ENCODE data around the gene CFAP410. TPM values are rescaled to one million over a fixed set of nuclear protein-coding genes. Genes with fewer than 3 reads are reported as not detected.

CFAP410 gene
- total RNA-seq, 1 donor from 2014 or later: 23.4 TPM

DNA sequence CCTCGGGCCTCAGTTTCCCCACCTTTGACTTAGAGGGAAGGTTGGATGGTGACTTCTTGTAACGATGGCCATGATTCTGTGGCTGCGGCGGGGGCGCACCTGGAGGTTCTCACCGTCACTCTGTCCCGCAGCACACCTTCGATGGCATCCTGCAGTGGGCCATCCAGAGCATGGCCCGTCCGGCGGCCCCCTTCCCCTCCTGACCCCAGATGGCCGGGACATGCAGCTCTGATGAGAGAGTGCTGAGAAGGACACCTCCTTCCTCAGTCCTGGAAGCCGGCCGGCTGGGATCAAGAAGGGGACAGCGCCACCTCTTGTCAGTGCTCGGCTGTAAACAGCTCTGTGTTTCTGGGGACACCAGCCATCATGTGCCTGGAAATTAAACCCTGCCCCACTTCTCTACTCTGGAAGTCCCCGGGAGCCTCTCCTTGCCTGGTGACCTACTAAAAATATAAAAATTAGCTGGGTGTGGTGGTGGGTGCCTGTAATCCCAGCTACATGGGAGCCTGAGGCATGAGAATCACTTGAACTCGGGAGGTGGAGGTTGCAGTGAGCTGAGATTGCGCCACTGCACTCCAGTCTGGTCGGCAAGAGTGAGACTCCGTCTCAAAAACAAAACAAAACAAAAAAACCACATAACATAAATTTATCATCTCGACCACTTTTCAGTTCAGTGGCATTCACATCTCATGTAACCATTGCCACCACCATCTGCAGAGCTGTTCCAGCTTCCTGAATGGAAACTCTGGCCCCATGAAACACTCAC lies 41.5 kb downstream of the CFAP410 start:
- no peaks in the 10 kb centered on the region for H3K9me3 Mint-ChIP-seq (ENCODE audit: unreplicated experiment)
- peak overlapping the region; percentile 52 for H3K27ac Mint-ChIP-seq (ENCODE audit: unreplicated experiment)
- H3K4me1 Mint-ChIP-seq (ENCODE audit: unreplicated experiment): peaks cover 39% of the 10 kb centered on the region
- peak overlapping the region; percentile 29 for H3K4me3 Mint-ChIP-seq (ENCODE audit: unreplicated experiment)
- DNase-seq (ENCODE audit: extremely low spot score, unreplicated experiment): peak; percentile 94
- no peaks in the 10 kb centered on the region for H3K36me3 Mint-ChIP-seq (ENCODE audit: unreplicated experiment)
- TF ChIP-seq, protein P1, sequence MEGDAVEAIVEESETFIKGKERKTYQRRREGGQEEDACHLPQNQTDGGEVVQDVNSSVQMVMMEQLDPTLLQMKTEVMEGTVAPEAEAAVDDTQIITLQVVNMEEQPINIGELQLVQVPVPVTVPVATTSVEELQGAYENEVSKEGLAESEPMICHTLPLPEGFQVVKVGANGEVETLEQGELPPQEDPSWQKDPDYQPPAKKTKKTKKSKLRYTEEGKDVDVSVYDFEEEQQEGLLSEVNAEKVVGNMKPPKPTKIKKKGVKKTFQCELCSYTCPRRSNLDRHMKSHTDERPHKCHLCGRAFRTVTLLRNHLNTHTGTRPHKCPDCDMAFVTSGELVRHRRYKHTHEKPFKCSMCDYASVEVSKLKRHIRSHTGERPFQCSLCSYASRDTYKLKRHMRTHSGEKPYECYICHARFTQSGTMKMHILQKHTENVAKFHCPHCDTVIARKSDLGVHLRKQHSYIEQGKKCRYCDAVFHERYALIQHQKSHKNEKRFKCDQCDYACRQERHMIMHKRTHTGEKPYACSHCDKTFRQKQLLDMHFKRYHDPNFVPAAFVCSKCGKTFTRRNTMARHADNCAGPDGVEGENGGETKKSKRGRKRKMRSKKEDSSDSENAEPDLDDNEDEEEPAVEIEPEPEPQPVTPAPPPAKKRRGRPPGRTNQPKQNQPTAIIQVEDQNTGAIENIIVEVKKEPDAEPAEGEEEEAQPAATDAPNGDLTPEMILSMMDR (IDR thresholded peaks at IDR 0.05): peak; percentile 91
- H3K27me3 Mint-ChIP-seq (ENCODE audit: unreplicated experiment): no peaks in the 10 kb centered on the region

DNA sequence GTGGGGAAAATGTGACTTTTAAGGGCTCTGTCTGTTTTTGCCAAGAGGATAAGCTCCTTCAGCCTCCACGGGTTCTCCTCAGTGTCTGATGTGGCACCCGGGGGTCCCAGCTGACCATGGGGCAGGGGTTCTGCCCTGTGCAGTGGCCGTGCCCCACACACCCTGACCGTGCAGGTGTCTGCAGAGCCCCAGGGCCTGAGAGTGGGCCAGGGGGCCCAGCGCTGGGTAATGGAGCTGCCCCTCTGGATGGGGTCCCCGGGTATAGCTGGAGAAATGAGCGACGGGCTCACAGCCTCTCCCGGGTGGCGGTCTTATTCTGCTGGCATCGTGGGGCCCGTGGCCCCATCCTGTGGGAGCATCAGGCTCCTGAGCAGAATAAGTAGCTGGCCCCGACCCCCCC lies 42.3 kb downstream of the CFAP410 start:
- Mint-ChIP-seq H3K4me3 (ENCODE audit: unreplicated experiment) (no peak overlapping the region), H3K4me1 (ENCODE audit: unreplicated experiment) (peaks cover 41% of the 10 kb centered on the region), H3K27ac (ENCODE audit: unreplicated experiment) (no peak overlapping the region), H3K27me3 (ENCODE audit: unreplicated experiment) (no peaks in the 10 kb centered on the region), H3K9me3 (ENCODE audit: unreplicated experiment) (no peaks in the 10 kb centered on the region), H3K36me3 (ENCODE audit: unreplicated experiment) (no peaks in the 10 kb centered on the region)
- TF ChIP-seq, protein P1 (IDR thresholded peaks at IDR 0.05): no peak
- no peak for DNase-seq (ENCODE audit: extremely low spot score, unreplicated experiment)

DNA sequence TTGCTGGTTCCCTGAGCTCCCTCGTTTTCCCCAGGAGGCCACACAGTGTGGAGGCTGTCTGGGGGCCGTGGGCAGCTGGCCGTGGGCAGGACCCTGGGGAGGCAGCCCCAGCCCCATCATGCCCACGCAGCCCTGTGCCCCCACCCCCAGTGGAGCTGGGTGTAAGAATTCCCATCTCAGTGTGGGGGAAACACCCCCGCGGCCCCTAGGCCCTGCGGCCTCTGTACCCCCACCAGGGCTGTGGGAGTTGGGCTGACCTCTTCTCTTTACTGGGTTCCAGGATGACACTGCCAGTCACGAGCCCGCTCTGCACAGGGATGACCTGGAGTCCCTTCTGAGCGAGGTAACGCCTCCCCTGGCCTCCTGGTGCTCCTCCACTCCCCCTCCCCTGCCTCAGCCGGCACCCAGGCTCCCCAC lies 43.1 kb downstream of the CFAP410 start:
- Mint-ChIP-seq H3K4me3 (ENCODE audit: unreplicated experiment) (no peak overlapping the region), H3K27me3 (ENCODE audit: unreplicated experiment) (no peaks in the 10 kb centered on the region)

DNA sequence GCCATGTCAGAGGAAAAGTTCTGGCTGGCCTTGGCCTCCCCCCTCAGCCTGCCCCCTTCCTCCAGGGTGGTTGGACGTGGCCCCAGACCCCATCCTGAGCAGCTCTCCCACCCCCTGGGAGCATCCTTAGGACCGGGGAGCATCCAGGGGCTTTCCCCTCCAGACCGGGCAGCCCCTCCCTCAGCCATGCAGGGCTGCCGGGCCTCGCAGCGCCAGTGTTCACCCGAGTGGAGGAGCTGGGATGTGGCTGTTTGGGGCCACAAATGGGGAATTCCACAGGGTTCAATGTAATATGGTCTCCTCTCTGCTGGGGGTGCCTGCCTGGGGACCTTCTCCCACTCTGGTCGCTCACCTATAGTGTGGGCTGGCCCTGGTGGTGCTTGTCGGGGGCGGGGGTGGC lies 43.5 kb downstream of the CFAP410 start:
- TF ChIP-seq, protein P1 (IDR thresholded peaks at IDR 0.05): no peak
- Mint-ChIP-seq H3K36me3 (ENCODE audit: unreplicated experiment) (no peaks in the 10 kb centered on the region), H3K9me3 (ENCODE audit: unreplicated experiment) (no peaks in the 10 kb centered on the region), H3K4me3 (ENCODE audit: unreplicated experiment) (no peak overlapping the region), H3K4me1 (ENCODE audit: unreplicated experiment) (peaks cover 31% of the 10 kb centered on the region), H3K27ac (ENCODE audit: unreplicated experiment) (no peak overlapping the region), H3K27me3 (ENCODE audit: unreplicated experiment) (no peaks in the 10 kb centered on the region)
- DNase-seq (ENCODE audit: extremely low spot score, unreplicated experiment): no peak

More for the DNA sequence above, 43.1 kb downstream of the CFAP410 start:
- no peak overlapping the region for H3K27ac Mint-ChIP-seq (ENCODE audit: unreplicated experiment)
- no peaks in the 10 kb centered on the region for H3K36me3 Mint-ChIP-seq (ENCODE audit: unreplicated experiment)
- TF ChIP-seq, protein P1 (IDR thresholded peaks at IDR 0.05): no peak
- peaks cover 36% of the 10 kb centered on the region for H3K4me1 Mint-ChIP-seq (ENCODE audit: unreplicated experiment)
- H3K9me3 Mint-ChIP-seq (ENCODE audit: unreplicated experiment): no peaks in the 10 kb centered on the region
- no peak for DNase-seq (ENCODE audit: extremely low spot score, unreplicated experiment)

DNA sequence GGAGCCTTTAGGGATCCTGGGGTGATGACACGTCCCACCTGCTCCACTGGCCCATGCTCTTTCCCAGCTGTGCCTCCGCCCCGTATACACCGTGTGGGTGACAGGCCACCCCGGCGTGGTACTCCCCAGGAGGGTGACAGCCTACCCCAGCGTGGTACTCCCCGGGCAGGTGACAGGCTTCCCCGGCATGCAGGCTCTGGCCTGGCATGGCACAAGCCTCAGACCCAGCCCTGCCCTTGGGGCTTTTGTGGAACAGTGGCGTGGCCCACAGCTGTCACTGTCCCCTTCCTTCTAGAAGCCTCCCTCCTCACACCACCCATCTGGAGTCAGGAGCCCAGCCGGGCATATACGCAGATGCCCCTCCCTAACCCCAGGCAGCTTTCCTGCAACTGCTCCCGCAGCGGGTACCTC lies 44.0 kb downstream of the CFAP410 start:
- no peaks in the 10 kb centered on the region for H3K27me3 Mint-ChIP-seq (ENCODE audit: unreplicated experiment)
- TF ChIP-seq, protein P1 (IDR thresholded peaks at IDR 0.05): no peak
- no peak overlapping the region for H3K4me3 Mint-ChIP-seq (ENCODE audit: unreplicated experiment)
- H3K9me3 Mint-ChIP-seq (ENCODE audit: unreplicated experiment): no peaks in the 10 kb centered on the region
- H3K27ac Mint-ChIP-seq (ENCODE audit: unreplicated experiment): no peak overlapping the region
- DNase-seq (ENCODE audit: extremely low spot score, unreplicated experiment): no peak
- no peaks in the 10 kb centered on the region for H3K36me3 Mint-ChIP-seq (ENCODE audit: unreplicated experiment)
- H3K4me1 Mint-ChIP-seq (ENCODE audit: unreplicated experiment): peaks cover 30% of the 10 kb centered on the region
